CD4-positive, alpha-beta T cell treated with Interleukin-4 for 4 hours (primary cell): Measurements from ENCODE around the gene NBL1.
"Not testable (repeated sequence)": the region's sequence is repeated elsewhere in the genome, so short reads cannot be mapped to it uniquely, and the experiment has no call there.

Experiments
- DNase-seq: peaks from one replicate; pipeline ENCODE4 v3.0.0-alpha.2; 2020

Gene NBL1

DNA sequence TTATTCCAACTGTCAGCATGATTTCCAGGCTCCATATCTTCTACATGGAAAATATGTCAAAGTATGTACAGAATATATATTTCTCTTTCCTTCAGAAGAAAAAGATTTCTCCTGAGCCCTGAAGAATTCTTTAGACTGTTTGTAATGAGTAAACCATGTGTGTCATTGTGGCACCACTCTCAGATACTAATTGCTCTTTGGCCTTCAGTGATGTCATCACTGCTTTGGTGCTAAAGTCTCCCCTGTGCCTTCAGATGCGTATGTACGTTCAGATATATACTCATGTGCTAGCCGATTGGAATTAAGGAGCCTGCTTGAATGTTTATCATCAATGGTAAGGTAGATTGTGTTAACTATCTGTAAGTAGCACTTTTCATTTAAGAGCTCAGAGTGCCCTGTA lies 20.6 kb upstream of the NBL1 start:
- DNase-seq: no peak

DNA sequence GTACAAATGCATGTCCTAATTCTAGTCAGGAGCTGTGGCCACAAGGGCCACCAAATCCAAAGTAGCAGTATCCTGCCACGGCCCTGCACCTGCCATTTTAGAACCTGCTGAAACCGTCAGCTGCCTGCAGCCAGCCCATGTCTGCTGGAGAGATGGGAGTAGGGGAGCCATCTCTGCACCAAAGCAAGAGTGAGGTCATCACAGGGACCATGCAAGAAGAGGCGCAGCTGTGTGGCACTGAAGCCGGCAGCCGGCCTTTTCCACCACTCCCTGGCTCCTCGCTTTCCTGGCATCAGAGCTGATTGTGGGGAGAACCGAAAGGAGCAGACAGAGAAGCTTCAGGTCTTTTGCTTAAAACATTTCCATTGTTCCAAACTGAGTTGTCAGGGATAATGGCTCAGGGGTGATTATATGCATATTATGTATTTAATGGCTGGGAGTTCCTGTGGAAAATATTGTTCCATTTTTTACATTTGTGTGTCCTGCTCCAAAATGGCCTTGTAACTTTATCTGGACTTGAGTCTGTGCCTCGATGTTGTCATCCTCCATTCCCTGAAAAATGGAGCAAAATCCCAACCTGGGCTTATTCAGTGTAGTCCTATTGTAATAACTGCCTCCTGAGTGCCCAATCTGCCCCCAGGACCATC lies 18.7 kb upstream of the NBL1 start:
- no peak for DNase-seq

DNA sequence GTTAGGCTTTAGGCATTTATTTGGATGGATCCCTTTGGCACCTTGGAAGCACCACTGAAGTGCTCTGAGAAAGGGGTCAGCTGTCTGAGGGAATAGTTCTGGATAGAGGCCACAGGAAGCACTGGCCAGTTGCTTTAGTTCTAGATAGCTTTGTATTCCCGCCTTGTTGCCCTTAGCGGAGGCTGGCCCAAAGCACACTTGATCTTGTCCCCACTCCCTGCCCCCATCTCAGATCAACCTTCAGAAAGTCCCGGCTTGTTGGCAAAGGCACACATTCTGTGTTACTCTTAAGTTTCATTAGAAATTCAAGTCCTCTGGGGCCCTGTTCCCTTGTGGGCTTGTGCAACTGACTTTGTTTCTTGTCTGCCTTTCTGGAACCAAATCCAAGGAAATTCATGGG lies 15.2 kb upstream of the NBL1 start:
- DNase-seq: no peak

DNA sequence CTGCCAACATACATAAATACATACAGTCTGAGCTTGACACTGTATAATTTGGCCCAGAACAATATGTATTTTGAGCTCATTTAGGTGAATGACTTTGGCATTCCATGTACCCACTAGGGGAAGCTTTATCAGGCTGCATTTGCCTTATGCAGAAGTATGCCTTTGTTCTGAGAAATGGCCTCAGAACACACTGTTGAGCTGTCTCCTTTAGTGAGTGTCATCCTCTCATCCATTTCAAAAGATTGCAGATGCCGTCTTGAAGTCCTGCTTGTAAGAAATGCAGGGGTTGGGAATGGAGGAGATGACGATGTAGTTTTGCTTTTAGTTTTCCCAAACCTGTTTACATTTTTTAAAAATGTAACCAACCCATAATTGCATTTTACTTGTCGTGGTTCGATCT lies 14.8 kb upstream of the NBL1 start:
- no peak for DNase-seq

DNA sequence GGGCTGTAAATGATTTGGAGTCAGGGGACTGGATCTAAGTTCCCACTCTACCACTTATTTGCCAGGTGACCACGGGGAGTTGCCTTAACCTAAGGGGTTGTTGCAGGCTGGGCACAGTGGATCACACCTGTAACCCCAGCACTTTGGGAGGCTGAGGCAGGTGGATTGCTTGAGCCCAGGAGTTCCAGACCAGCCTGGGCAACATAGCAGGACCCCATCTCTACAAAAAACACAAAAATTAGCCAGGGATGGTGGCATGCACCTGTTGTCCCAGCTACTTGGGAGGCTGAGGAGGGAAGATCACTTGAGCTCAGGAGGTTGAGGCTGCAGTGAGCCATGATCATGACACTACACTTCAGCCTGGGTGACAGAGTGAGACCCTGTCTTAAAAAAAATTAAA lies 13.9 kb upstream of the NBL1 start:
- DNase-seq: not testable (repeated sequence)

DNA sequence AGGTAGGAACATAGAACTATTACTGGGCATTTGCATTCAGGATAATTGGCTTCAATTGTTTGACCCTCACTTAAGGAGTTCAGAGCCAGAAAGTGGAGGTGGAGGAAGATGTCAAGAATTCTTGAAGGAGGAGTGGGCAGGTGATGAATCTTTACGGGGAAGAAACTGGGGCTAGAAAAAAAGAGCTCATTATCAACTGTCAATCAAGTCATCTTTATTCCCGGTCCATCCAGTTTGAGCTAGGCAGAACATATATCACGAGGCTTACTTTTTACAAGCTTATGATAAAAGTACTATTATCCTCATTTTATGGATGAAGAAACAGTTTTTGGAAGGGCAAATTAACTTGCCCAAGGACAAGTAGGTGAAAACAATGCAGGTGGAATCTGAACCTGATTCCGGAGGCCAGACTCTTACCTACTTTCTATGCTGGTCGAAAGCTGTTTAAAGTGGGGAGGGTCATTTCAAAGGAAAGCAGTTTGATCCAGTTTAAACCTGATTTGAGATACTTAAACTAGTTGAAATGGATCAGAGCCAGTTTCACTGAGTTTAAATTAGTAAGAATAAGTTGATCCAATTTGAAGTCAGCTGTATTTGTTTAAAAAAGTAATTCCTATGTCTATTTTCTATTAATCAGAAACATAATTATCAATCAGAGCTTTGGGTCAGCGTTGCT lies 13.3 kb upstream of the NBL1 start:
- DNase-seq: no peak

DNA sequence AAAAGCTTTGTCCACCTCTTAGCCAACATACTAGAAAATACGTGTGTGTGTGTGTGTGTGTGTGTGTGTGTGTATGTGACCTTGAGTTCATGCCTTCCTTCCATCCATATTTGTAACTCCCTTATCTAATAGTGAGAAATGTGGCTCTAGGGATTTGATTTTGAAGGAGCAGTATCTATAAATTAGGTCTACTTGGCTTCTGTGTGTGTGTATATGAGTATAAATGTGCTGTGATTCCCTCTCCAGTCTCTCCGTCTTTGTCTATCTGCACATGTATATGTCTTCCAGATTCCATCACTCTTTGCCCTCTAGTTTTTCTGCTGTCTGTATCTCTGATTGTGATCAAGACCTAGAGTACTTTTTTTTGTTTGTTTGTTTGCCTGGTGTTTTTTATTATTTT lies 11.9 kb upstream of the NBL1 start:
- DNase-seq: no peak

DNA sequence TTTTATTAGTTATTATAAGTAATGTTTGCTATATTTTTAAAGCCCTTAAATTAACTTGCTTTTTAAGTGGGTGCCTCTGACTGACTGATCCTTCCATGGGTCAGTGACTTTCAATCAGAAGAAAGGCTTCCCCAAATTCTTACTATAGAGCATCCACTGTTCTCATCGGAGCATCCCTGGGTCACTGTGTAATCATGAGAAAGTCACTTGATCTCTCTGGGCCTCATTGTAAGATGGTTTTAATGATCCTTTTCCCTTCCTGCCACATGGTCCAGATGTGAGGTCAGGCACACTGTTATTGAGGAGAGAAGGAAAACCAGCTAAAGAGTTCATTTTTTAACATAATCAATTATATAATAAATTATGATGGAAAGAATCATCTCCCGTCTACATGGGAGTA lies 11.0 kb upstream of the NBL1 start:
- no peak for DNase-seq

DNA sequence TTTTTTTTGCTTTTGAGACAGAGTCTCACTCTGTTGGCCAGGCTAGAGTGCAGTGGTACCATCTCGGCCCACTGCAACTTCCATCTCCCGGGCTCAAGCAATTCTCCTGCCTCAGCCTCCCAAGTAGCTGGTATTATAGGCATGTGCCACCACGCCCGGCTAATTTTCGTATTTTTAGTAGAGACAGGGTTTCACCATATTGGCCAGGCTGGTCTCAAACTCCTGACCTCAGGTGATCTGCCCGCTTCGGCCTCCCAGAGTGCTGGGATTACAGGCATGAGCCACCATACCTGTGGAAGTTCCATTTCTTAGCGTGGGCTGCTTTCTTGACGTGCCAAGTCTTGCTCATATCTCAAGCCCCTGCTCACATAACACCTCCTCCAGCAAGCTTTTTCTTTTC lies 9.0 kb upstream of the NBL1 start:
- DNase-seq: not testable (repeated sequence)

DNA sequence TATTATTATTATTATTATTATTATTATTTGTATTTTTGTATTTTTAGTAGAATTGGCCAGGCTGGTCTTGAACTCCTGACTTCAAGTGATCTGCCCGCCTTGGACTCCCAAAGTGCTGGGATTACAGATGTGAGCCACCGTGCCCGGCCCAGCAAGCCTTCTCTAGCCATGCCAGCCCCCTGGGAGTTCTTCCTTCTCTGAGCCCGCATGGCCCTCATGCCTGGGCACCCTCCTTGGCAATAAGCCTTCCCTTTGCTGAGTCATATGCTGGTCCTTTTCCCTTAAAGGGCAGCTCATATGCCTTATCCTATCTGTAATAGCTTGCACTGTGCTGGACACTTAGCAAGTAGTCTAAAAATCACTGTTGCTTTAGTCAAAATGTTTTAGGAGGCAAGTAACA lies 8.5 kb upstream of the NBL1 start:
- DNase-seq: no peak

DNA sequence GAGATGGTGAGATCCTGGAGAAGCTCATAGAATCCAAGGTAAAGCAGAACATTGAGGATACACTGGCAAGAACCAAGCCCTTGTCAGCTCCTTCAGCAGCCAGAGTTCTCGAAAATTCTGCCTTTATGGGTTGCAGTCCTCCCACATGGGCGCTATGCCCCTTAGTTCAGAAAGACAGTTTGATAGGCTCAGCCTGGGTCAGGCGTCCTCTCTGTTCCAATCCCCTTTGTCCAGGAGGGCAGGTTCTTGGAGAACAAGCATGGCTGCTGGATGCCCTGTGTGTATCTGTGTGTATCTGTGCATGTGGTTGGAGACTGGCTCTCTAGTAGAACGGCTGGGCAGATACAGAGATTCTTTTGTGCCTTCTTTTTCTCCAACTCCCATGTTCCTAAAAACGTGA lies 8.0 kb upstream of the NBL1 start:
- DNase-seq: no peak

DNA sequence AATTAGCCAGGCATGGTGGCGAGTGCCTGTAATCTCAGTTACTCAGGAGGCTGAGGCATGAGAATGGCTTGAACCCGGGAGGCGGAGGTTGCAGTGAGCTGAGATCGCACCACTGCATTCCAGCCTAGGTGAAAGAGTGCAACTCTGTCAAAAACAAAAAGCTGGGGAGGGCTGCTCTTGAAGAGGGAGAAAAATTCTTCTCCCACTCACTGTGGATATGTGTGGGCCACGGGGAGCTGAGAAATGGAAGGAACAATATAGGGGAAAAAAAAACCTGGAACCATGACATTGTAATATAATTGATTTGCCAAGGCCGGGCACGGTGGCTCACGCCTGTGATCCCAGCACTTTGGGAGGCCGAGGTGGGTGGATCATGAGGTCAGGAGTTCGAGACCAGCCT lies 7.4 kb upstream of the NBL1 start:
- not testable (repeated sequence) for DNase-seq

DNA sequence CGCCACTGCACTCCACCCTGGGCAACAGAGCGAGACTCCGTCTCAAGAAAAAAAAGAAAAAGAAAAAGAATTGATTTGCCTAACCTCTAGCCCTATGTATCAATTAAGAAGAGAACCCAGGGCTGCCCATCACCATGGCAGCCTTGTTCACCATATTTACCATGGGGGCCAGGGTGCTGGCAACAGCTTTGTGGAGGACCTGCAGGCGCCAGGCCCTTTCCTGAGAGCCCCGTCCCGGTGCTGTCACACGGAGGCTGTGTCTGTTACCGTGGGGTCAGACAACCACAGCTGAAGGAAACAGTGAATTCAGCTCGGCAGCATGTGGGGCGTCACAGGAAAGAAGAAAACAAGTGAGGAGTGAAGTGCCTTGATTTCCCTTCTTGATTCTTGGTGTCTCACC lies 6.5 kb upstream of the NBL1 start:
- no peak for DNase-seq

DNA sequence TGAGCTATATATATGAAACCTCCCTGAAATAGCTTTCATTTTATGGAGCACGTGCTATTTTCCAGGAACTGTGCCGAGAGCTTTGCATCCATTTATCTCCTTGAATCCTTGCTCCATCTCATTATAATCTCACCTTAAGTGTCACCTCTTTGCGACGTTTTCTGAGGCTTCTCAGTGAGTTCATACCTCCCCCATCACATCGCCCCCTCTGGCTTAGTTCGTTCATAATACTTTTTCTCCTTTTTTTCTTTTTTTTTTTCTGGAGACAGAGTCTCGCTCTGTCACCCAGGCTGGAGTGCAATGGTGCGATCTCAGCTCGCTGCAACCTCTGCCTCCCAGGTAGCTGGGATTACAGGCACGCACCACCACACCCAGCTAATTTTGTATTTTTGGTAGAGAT lies 4.9 kb upstream of the NBL1 start:
- not testable (repeated sequence) for DNase-seq

DNA sequence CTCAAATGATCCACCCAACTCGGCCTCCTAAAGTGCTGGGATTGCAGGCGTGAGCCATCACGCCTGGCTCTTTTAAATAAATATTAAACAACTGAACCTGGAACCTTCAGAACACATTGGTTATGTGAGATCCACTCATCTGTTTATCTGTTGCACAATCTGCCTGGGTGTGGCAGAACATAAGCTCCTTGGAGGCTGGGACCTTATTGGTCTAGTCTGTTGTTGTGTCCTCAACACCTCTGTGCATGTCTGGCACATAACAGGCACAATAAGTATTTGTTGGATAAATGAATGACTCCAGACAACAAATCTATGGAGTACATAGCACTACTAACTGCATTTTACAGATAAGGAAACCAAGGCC lies 4.1 kb upstream of the NBL1 start:
- no peak for DNase-seq

DNA sequence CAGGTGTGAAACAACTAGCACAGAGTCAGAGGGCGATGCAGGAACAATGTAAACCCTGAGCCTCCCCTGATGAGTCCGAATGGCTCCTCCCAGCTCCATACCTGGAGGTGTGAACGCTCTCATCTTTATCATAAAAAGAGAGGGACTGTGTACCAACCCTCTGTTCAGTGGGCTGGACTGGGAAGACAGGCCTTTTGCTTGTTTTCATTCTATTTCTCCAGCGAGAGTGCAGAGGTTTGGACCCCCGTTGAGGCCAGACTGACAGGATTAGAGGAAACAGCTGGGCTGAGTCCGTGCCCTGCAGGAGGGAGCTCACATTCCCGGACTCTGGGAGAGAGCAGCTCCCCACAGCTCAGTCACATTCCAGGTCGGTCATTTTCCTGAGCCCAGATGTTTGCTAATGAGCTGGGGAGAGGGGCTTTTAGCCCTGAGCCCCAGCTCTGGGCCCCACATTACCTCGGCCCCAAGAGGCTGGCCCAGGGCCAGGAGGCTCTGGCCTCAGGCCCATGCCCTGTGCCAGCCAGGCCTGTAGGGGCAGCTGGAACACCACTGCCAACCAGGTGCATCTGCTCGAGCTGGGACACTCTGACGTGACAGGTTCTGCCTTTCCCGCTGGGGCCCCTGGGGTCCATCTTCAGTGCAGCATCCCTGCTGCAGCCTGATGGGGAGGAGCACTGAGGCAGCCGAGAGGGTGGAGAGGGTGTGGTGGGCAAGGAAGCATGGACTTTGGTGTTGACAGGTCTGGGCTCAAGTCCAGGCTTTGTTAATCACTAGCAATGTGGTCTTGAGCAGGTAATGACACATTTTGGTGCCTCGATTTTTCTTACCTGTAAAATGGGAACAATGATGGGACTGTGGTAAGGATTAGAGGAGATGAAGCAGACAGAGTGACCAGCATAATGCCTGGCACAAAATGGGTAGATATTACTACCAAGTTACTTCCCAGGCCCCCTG lies 3.5 kb upstream of the NBL1 start:
- DNase-seq: no peak

DNA sequence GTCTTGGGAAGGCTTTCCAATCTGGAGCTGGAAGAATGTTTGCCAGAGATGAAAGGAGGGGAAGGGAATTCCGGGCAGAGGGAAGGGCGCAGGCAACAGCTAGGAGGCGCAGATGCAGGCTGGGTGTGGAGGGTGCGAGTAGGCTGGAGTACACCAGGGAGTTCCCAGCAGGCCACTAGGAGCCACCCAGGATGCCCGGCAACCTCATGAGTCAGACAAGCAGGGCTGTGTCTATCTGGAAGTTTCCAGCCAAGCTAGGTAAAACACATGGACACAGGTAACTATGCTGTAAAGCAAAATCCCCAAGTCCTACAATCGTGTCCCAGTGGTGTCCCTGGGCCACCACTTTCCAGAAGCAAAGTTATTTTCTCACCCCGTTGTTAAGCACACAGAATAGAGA lies 990 bp upstream of the NBL1 start:
- DNase-seq: no peak

DNA sequence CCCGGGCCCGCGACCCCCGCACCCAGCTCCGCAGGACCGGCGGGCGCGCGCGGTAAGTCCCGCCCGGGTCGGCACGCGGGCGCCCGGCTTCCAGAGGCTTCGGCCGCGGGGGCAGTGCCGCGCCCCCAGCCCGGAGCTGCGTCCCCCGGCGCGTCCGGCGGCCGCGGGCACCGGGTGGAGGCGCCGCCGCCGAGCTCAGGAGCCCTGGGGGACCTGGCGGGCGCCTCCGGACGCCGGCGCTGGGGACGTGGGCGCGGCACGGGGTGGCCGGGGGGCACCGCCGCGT lies 227 bp downstream of the NBL1 start:
- no peak for DNase-seq

DNA sequence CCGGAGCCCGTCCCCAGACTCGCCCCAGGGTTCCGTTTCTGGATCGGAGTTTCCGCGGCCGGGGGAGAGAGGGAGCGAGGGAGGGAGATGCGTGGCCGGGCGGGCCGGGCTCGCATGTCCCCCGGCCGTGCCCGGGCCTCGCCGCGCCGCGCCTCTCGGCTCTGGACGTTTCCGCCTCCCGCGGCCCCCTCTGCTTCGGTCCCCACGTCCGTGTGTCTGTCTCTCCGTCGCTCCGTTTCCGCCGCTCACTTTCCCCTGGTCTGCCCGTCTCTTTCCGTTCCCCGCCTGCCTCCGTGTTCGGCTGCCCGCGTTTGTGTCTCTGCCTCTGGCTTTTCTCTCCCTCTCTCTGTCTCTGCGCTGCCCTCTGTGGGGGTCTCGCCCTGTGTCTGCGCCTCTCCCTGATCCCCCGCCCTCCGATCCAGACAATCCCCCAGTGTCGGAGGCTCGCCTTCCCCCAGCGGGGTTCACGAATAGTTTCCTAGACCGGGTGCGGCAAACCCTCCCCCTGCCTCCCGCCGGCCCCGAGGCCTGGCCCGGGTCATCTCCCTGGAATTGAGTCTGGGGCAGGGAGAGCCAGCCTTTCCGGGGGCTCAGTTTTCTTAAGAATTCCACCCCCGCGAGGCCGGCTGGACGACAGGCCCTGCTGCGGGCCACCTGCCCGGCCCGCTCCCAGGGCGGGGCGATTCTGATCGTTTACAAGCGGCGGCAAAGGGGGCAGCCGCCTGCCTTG lies 735 bp downstream of the NBL1 start:
- peak; percentile 26 for DNase-seq

DNA sequence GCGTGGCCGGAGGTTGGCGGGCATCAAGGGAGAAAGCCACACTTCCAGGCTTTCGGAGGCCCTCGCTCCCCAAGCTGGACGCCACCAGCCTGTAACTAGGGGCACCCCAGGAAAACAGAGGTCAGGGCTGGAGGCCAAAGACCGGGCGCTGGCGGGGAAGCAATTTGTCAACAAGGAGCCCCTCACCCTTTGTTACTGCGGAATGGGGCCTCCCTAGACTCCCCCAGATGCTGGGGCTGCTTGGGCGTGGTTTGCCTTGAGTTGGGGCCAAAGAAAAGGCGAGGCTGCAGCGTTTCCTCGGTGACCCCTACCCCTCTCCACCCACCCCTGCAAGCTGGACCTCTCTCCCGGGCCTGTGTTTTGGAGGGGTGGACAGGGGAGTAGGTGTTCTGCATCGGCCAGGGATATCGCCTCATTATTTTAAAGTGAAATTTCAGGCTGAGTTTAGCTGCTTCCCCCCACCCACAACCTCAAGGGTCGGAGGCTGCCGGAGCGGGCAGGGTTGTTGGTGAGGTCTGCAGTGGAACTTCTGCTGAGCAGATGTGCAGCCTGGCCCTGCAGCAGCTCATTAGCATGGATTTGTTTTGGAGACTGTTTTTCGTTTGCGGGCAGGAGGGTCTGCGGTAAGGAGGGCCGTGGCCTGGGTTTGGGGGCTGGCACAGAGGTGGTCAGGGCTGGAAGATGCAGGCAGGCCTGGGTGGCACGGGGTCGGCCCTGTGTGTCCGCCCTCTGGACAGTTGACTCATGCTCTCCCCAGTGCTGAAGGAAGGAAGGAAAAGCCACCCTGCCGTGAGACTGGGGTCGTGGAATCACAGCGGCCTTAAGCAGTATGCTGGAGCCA lies 1.5 kb downstream of the NBL1 start:
- no peak for DNase-seq

DNA sequence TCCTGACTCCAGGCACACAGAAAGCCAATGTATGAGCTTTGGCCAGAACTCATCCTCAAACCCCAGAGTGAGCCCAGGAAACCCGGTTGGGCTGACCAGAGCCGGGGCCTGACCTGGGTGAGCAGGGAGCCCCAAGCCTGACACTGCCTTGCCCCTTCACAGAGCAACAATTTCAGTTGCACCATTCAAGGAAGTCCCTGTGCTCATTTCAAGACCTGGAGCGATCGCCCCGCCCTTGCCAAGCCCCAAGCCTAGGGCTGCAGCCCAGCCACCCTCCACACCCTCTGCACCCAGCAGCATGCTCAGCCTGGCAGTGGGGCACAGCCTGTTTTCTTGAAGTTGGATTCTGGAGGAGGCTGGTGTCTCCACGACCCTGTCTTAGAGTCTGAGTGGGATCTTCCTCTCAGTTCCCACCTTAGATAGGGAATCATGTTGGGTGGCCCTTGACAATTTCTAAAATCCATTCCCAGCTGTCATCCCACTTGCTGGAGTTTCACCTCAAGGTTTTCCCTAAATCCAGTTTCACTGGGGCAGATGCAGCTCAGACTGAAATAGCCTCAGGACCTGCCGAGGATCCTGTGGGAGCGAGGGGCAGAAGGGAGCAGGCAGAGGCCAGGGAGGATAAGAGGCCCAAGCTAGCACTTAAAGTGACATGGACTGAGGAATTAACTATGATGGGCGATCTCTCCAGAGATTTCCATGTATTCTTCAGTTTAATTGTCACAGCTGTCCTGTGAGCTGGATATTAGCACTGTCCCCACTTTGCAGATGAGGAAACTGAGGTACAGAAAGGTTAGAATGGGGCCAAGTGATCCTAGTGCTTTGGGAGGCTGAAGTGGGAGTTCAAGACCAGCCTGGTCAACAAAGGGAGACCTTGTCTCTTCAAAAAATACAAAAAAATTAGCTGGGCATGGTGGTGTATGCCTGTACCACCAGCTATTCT lies 2.5 kb downstream of the NBL1 start:
- no peak for DNase-seq
